NCI-H2107 (cell line): ENCODE measurements around the gene SYNPR.

Experiments
- DNase-seq: peaks from one replicate; lab custom pipeline; 2025; lab: John Stamatoyannopoulos, UW

SYNPR gene

DNA sequence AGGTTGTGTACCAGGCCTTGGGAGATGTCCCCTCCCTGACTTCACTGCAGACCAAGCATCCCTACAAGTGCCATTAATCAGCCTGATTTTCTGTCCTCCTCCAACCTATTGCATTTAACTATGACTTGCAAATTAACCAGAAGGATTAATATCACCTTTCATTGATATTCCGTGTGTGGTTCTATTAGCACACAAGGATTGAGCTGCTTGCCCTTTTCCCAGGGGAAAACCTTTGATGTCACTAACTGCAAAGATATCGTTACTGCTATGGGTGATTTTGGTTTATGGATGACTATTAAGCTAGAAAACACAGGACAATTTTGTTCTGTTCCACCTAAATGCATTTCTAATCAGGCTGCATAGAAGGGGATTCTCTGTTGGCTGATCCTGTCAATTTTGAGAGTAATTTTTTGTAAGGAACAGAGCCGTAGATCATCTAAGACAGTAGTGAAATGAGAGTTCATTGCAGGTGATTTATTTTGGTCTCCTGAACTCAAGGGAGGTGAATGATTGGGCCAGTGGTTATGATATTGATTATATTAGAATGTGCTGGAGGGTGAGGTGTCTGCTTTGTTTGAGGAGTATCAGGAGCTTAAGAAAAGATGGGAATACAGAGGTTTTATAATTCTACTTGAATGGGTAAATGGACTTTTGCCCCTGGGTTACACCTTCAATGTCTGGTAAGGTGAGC is 196.9 kb downstream of the SYNPR start:
- no peak for DNase-seq

DNA sequence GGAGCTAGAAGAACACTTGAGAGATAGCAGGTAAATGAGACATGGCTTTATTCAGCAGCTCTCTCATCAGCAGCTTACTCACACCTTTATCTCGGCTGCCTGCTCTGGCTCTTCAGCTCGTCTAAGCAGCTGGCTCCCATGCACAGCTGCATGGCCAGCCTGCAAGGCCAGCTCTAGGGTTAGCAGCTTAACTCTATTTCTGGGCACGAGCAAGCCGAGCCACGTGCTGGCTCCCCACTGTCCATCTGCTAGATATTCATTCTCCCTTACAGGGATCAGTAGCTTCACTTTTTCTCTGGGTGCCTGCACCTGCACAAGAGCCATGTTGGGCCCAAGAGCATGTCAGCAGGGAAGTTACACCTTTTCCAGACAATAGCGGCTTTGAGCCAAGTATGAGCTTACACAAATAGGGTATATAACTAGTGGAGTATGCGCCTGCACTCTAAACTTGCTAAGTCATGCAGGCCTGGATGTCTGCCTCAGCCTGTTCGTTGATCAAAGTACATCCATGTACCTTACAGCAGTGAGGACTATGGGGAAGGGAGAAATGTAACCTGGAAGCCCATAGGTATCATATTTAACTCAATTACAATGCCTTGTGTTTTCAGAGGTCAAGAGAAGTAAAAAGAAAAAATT is 199.5 kb downstream of the SYNPR start:
- no peak for DNase-seq

GRCh38 chr3:63478990-63479660 is 201.0 kb downstream of the SYNPR start:
- no peak for DNase-seq

GRCh38 chr3:63479661-63480035 is 201.5 kb downstream of the SYNPR start:
- no peak for DNase-seq

- no peak for DNase-seq
These were observed 203.5 kb downstream of the SYNPR start for GRCh38 chr3:63481627-63482026.

DNA sequence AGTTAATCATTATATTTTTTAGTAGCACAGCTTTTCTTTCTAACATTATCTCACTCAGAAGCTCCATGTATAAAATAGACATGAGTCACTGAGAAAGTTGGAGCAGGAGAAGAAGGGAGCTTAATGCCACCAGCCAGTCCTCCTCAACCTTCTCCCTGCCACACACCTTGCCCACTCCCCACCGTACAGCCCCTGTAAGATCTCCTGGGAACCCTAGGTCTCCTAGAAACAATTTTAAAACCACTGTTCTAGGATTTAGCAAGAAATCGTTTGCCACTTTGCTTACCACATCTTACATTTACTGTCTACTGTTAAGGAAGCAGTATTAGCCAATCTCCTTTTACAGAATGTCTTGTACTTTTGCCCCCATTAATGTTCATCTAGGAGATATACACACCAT is 204.2 kb downstream of the SYNPR start:
- no peak for DNase-seq

- DNase-seq, result no peak
These were observed 214.4 kb downstream of the SYNPR start for GRCh38 chr3:63492464-63492863.

GRCh38 chr3:63493101-63493500 is 215.0 kb downstream of the SYNPR start:
- DNase-seq, result no peak

- DNase-seq, result no peak
These were observed 216.5 kb downstream of the SYNPR start for GRCh38 chr3:63494646-63495045.

GRCh38 chr3:63497641-63498040 is 219.5 kb downstream of the SYNPR start:
- no peak for DNase-seq

GRCh38 chr3:63500196-63500595 is 222.1 kb downstream of the SYNPR start:
- DNase-seq, result no peak

DNA sequence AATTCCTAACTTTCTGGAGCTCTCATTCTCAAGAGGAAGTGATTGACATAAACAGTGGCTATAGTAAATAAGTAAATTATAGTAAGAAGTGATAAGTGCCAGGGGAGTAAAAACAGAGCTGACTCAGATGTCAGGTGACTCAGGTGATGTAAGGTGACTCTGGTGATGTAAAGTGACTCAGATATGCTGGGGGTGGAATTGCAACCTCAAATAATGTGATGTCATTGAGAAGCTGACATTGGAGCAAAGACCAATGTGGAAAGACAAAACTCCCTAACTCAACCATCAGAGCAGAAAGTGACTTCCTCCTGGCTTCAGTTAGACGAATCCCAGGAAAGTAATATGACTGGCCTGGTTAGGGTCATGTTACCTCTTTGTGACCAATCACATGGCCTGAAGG is 230.2 kb downstream of the SYNPR start:
- DNase-seq, result no peak

DNA sequence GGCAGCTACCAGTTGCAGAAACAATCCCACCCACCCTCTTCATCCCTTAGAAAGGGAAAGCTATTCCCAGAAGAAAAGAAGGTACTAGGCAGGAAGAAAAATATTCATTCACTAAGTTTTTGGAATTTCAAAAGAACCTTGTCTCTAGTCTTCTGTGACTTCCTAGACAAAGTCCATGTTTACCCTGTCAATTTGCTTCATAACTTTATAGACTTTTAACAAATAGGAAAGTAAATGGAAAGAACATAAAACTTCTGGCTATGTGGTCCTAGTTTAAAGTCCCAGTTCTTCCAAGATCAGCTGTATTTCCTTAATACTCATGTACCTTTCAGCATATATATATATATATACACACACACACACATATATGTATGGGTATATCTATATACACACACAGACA is 230.7 kb downstream of the SYNPR start:
- no peak for DNase-seq

DNA sequence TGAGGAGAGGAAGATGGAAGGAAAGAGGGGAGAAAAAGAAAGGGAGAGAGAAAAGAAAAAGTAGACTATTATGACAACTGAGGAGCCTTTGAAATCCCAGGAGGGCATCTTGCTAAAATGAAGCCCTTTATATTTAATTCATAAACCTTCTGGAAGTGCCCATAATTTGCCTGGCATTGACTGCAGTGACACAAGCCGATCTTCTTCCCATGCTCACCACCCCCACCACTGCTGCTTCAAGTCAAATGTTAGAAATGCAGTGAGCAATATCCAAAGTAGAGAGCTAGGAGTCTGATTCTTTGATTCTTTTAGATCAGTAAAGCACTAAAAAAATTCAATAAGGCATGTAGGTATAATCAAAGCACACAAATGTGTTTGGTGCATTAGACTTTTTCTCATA is 235.7 kb downstream of the SYNPR start:
- no peak for DNase-seq

- DNase-seq, result no peak
These were observed 236.6 kb downstream of the SYNPR start for GRCh38 chr3:63514678-63515077.

DNA sequence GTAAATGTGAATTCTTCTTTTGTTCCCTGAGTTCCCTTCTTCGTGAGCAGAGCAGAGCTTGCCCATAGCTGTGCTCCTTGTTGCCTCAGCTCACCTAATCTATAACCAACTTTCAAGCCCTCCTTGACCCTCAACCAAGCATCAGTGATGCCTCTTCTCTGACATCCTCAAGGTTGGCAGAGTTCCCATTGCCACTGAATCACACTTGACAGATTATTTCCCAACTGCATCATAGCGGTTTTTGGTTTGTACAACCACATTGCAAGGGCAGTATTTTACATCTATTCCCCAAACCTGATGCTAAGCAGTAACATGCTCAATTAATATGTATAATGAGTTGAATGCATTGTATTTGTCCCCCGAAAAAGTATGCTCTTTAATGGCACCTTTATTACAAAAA is 241.3 kb downstream of the SYNPR start:
- no peak for DNase-seq

DNA sequence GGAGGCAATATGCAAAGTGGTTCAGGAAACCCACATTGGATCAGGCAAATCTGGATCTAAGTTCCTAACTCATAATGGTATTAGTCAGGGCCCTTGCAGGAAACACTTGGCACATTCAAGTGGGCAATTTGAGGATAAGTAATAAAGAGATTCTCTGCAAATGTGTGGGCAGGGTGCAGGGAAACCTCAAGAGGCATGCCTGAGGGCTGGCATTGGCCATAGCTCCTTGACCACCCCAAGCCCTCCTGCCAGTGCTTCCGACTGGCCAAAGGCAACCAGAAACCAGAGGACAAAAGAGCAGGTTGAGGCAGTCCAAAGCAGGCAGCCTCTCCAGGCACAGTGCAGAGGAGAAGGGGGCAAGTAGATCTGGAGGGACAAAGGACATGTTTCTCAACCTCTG is 243.5 kb downstream of the SYNPR start:
- no peak for DNase-seq

DNA sequence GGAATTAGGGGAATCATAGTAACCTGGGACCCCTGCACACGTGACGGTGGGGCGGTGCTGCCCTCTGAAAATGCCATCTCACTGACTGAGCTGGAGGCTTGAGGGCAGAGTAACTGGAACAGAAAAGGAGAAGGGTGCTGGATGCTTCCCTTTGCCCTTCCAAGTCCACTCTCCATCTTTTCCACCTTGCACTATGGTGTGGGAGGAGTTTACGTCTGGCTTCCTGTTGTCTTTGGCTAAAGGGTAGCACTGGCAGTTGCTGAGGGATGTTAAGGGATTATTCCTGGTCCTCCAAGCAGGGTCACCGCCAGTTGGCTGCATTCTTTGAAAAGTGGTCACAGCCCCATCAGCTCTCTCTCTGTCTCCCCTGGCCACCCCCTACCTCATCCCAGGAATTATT is 245.0 kb downstream of the SYNPR start:
- DNase-seq, result no peak

DNA sequence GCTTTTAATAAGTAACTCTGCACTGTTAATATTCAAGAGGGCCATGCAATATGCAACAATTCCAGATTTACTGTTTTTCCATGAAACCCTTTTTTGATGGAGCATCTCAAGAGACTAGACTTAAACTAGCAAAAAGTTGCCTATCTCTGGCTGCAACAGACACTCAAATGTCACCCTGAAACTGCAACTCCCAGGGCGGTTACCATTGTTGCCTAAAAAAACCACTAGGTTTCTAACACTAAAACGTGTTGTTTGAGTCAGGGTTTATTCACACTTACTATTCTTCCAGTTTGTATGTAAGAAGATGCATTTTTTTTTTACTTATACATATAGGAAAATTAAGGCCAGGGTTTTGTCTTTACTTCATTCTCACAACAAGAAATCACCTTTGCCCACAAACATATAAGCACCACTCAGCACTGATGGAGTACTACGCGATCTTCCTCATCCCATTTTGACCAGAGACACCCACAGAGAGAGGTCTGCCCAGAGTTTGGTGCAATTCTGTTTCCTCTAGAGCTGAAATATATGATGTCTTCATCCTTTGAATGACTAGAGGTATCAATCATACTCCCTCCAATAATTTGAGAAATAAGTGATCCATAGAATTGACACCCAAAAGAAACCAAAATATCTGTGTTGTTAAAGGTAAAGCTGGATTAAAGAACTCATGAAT is 250.4 kb downstream of the SYNPR start:
- no peak for DNase-seq

DNA sequence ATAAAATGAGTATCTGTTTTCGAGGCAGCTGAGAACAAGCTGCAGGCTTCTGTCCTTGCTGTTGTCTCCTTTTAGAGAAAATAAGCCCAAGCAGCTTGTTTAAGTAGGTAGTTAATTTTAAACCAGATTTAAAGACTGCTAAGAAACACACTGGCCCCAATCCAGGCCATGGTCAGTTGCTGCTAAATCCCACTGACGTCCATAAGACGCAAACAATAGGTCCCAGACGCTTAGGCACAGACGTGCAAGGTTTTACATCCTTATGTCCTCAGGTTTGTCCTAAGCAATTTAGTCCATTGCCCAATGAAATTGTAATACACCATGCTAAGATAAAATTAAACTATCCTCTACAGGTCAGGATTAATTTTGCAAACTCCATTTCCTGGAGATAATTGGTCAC is 254.4 kb downstream of the SYNPR start:
- no peak for DNase-seq

GRCh38 chr3:63538919-63539318 is 260.8 kb downstream of the SYNPR start:
- DNase-seq, result no peak

DNA sequence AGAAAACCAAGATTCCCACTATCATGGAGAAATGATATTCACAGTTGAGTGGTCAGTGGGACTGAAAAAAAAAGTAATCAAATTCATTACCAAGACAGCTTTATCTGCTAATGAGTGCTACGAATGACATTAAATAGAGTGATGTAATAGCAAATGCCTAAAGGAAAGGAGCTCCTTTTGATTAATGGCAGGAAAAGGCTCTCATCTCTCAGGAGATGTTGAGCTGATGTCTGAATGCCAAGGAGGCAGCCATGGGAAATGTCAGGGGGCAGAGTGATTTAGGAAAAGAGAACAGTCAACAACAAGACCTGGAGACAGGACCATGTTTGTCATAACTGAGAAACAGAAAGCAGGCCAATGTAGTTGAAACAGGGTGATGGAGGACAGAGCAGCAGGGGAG is 277.7 kb downstream of the SYNPR start:
- no peak for DNase-seq

- no peak for DNase-seq
These were observed 278.3 kb downstream of the SYNPR start for GRCh38 chr3:63556401-63556800.
